ENCODE measurements around the gene CCL14. TPM values are rescaled to one million over a fixed set of nuclear protein-coding genes. Genes with fewer than 3 reads are reported as not detected.

The CCL14 gene
- total and polyA plus RNA-seq, 2 of the 13 experiments (the other 11 are each of a cell fraction or from before 2014, with no cell fraction given), result 1.1 to 1.7 TPM

GRCh38 chr17:35973333-35974260 is 12.9 kb downstream of the CCL14 start (continued):
- TF ChIP-seq E2F1 (CRISPR knock-in tag; IDR thresholded peaks at IDR 0.05), result no peak
- TF ChIP-seq ZNF496 (CRISPR knock-in tag; IDR thresholded peaks at IDR 0.05; ENCODE audit: insufficient replicate concordance), result no peak
- no peak for TF ChIP-seq THAP7 (CRISPR knock-in tag; IDR thresholded peaks at IDR 0.05)
- no peak for TF ChIP-seq ARID2 (CRISPR knock-in tag; IDR thresholded peaks at IDR 0.05; ENCODE audit: borderline replicate concordance)
- TF ChIP-seq ZNF280D (CRISPR knock-in tag; IDR thresholded peaks at IDR 0.05), result no peak; the same call in 1 of the 2 replicates
- TF ChIP-seq KLF9 (CRISPR knock-in tag; IDR thresholded peaks at IDR 0.05; ENCODE audit: low read depth), result no peak
- no peak for TF ChIP-seq ZNF562 (CRISPR knock-in tag; IDR thresholded peaks at IDR 0.05; ENCODE audit: borderline replicate concordance)
- TF ChIP-seq MBD4 (IDR thresholded peaks at IDR 0.05; ENCODE audit: borderline replicate concordance, low read length), result no peak
- TF ChIP-seq ZNF703 (CRISPR knock-in tag; IDR thresholded peaks at IDR 0.05; ENCODE audit: borderline replicate concordance), result peak; percentile 72
- TF ChIP-seq SPEN (CRISPR knock-in tag; IDR thresholded peaks at IDR 0.05; ENCODE audit: low read depth), result peak; percentile 93
- no peak for TF ChIP-seq POLR2AphosphoS2 (IDR thresholded peaks at IDR 0.05; ENCODE audit: low read depth, low read length)
- TF ChIP-seq PLRG1 (conservative IDR thresholded peaks at IDR 0.05), result no peak
- TF ChIP-seq ARNT2 (CRISPR knock-in tag; IDR thresholded peaks at IDR 0.05; ENCODE audit: low read depth), result peak; percentile 83
- peak; percentile 87 for TF ChIP-seq ZNF205 (CRISPR knock-in tag; IDR thresholded peaks at IDR 0.05)
- TF ChIP-seq MIER2 (CRISPR knock-in tag; IDR thresholded peaks at IDR 0.05), result 0 out of 2 replicates have a peak, but pooled peaks have one; percentile 24
- TF ChIP-seq ZBTB26 (CRISPR knock-in tag; IDR thresholded peaks at IDR 0.05; ENCODE audit: borderline replicate concordance), result no peak
- no peak for TF ChIP-seq ZNF749 (CRISPR knock-in tag; IDR thresholded peaks at IDR 0.05; ENCODE audit: borderline replicate concordance)
- peak; percentile 85; the same call in 1 of the 2 replicates for TF ChIP-seq NR1H2 (CRISPR knock-in tag; IDR thresholded peaks at IDR 0.05; ENCODE audit: borderline replicate concordance, low read depth)
- TF ChIP-seq ZNF24 (IDR thresholded peaks at IDR 0.05), result no peak
- no peak; the same call in 1 of the 2 replicates for TF ChIP-seq DMAP1 (CRISPR knock-in tag; IDR thresholded peaks at IDR 0.05)
- peak; percentile 22; the same call in 1 of the 2 replicates for TF ChIP-seq ZNF776 (CRISPR knock-in tag; IDR thresholded peaks at IDR 0.05)
- no peak for TF ChIP-seq EZH2 (conservative IDR thresholded peaks at IDR 0.05; ENCODE audit: low read depth, low read length)
- no peak; the same call in 1 of the 2 replicates for TF ChIP-seq ZNF784 (CRISPR knock-in tag; IDR thresholded peaks at IDR 0.05; ENCODE audit: borderline replicate concordance)
